ENCODE results near the gene PADI2.

Gene PADI2

DNA sequence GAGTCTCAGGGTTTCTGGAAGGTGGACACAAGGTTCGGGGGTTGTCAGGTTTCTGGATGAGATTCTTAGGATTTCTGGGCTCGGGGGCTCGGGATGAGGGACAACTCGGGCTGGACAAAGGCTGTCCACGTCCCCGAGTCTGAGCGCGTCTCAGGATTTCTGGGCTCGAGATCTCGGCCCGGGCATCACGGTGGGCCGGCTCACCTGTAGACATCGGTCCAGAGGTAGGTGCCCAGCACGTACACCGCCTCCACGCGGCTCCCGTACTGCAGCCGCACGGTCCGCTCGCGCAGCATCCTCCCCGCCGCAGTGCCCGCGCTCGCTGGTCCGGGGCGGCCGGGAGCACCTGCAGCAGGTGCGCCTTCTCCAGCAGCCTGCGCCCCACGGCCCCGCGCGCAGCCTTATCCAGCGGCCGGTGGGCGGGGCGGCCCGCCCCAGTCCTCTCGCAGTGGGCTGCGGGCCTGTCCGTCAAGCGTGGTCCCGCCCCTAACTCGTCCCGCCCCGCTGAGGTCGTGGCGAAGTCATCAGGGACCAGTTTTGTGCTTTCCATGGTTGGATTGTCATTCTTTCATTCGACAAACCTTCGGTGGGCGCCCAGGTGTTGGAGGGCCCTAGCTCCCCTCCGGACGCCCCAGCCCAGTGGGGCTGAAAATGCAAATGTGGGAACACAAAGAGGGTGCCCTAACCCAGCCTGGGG is at the start of gene PADI2:
TSS of gene PADI2 (minus strand) at position 376 of the 697 bp plus-strand sequence. CDS start at position 296, 80 bp downstream.
- DNase-seq, result no peak

DNA sequence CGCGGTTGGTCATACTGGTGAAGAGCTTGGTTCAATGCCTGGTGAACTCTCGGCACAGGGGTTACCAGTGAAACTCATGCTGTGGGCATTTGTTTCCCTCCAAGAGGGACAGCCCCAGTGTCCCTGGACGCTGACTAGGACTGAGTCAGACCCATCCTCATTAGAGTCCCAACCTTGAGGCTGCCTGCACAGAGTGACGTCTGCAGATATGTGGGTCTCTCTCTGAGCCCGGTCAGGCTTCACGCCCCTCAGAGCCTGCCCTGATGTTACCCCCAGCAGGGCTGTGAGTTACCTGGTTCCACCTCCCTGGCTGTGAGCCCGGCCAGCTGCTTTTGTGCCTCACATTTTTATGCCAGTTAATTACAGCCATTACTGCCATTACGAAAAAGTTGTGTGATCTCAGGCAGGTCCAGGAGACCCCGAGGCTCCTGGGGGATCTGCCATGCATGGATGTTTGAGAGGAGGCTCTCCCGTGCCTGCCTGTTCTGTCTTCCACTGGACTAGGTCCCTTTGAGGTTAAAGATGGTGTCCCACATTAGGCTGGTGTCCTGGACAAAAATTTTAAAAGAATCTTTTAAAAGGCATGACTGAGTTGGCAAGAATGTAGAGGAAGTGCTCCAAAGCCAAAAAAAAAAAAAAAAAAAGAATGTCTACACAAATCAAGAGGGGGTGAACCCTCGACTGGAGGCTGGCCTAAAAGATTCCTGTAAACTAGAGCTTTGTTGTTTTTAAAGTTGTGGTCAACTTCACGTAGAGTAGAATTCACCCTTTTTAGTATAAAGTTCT is 49.0 kb upstream of the PADI2 start:
- DNase-seq, result no peak

DNA sequence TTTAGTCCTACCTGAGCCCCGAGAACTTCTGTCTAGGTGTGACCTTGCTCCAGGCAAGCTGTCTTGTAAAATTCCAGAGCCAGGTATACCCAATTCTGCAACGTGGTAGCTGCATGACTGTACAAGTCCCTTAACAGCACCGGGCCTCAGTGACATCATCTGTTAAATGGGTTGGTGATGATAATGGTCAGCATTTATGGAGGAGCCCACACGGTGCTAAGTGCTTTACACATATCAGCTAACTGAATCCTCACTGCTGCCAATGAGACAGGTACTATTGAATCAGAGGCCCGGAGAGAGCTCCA is 48.5 kb upstream of the PADI2 start:
- no peak for DNase-seq

DNA sequence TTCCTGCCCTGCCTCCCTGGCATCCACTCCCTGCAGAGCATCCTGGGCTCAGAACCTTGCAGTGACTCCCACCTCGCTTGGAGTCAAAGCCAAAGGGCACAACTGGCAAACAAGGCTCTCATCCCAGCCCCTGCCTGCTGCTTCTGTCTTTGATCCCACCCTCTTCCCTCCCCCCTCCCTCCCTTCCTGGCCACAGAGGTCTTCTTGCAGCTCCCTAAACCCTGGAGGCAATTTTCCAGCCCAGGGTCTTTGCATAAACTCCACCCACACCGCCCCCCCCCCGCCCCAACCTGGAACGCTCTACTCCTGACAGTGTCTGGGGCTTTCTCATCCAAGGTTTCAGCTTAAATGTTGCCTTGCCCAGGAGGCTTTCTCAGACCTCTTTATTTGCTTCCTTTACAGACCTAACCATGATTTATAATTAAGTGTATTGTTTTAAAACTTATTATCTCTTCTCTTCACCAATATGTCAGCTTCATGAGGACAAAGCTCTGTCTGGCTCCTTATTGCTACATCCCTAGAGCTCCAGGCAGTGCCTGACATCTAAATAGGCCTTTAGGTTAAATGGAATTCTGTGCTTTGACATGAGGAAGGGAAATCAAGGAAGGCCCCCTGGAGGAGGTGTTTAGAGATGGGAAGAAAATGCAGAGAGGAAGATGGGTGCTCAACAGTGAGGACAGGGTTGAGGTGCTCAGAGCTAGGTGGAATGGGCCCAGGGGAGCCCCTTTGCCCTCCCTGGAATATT is 48.0 kb upstream of the PADI2 start:
- no peak for DNase-seq

DNA sequence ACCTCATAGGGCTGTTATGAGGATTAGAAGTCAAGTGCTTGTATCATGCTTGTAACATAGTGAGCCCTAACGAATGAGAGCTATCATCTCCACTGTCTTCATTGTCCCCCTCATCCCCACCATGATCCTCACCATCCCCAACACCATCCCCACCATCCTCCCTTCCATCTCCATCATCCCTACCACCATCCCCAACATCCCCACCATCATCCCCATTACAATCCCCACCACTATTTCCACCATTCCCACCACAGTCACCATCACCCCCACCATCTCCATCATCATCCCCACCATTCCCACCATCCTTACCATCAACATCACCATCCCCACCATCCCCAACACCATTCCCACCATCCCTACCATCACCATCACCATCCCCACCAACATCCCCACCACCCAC is 46.6 kb upstream of the PADI2 start:
- no peak for DNase-seq

DNA sequence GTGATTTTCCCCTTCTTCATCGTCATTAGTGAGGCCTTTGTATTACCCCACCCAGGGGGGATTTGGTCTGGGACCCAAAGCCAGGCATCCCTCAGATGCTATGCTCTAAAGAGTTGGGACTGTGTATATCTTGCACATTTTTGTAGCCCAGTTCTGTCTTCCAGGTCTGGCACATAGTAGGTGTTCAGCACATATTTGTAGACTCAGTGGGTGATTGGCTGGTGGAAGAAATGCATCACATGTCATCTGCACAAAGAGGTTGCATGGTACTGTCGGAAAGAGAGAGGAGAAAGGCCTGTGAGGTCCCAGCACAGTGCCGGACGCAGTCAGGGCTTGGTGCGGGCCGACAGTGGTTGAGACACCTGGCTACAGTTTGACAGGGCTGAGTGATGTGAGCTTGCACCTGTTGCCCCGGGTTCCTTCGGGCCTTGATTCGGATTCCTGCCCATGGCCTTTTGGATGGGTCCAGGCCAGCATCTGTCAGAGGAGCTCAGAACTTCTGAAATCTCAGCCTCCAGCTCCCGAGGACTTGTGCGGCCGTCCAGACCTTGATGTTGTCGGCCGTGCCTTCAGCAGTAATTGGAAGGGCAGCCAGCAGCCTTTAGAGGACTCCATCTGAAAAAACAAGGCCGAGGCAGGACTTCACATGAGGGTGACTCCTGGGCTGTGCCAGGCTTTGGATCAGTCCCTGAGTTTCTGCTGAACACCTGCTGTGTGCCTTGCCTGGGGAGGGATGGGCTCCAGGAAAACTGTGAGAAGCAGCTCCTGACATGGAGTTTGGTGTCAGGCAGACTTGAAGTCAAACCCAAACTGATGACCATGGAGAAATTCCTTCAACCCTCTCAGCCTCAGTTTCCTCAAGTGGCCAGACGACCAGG is 44.8 kb upstream of the PADI2 start:
- no peak for DNase-seq

DNA sequence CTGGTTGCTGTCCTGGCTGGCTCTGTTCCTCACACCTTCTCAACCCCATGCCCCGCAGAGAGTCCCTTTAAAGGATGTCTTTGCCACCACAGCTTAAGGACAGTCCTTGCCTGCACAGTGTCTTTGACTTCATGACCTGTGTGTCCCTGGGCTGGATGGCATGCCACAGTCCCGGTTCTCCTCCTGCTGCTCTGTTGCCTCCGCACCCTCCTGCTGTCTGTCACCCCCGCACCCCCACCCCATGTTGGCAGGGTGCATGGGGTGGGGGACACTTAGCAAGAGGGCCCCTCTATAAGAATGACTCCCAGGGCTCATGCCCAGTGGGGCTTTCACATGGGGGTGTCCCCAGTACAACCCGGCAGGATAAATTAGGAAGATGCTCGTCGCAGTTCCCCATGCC is 44.1 kb upstream of the PADI2 start:
- no peak for DNase-seq

DNA sequence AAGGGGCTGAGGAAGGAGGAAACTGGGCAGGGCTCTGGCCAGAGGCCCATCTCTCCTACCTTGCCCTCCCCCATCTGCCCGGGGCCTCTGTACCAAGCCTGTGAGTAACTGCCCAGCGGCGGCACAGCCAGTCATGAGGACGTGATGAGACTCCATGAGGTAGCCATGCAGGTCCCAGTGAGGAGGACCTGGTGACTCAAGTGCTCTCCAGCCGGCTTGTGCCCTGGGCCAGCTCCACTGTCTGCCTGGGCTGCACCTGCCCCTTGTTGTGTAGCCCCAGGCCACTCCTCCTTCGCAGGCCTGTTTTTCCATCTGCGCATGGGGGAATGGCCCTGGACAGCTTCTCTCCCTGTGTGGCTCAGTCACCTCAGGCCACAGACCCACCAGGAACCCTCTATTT is 43.7 kb upstream of the PADI2 start:
- no peak for DNase-seq

DNA sequence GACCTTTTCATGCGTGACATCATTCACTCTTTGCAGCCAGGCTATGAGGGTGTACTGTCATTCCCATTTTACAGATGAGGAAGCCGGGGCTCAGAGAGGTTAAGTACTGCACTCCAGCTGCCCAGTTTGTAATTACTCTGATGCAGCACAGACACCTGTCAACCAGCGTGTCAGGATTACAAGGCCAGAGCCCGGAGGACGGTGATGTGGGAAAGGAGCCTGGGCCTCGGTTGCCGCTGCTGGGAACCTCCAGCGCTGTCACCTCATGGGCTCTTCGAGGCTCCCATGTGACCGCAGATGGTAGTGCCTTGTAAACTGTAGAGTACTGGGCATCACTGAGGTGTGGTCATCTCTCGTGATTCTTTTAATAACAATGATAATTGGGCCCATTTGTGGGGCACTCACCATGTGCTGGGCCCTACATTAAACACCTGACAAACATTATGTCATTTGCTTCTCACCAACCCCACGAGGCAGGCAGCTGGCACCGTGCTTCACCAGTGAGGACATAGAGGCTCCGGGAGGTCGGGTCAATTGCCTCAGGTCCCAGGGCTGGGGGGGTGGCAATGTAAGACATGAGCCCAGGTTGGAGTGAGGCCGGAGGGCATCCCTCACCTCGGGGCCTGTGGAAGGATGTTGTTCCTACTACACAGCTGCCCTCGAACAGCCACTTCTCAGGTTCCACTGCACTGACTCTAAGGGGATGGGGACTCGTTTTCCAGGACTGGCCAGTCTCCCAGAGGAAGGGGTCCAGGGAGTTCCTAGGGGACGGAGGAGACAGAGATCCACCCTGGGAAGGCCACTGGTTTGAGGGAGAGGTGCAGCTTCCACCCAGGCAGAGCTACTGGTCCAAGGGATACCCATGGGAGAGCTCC is 42.9 kb upstream of the PADI2 start:
- DNase-seq, result no peak

DNA sequence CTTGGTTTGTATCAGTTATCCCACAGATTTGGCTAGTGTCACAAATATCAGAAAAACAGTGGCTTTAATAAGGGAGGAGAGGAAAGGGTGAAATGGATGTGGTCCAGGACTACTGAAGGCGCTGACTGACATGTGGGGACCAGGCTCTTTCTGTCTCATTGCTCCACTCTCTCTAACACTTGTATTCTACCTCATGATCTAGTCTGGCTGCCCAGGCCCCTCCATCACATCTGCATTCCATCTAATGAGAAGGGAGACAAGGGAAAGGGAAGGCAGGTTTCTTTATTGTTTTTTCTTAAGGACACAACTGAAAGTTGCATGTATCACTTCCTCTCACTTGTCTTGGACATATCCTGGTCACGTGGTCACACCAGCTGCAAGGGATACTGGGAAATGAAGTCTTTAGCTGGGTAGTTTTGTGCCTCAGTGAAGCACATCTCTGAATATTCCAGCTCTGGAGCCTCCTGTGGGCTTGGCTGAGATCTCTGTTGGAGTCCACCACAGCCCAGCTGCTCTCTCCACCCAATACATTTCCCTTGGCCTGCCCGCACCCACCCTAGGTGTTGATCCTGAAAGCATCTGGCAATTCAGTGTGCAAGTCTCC is 42.0 kb upstream of the PADI2 start:
- no peak for DNase-seq

DNA sequence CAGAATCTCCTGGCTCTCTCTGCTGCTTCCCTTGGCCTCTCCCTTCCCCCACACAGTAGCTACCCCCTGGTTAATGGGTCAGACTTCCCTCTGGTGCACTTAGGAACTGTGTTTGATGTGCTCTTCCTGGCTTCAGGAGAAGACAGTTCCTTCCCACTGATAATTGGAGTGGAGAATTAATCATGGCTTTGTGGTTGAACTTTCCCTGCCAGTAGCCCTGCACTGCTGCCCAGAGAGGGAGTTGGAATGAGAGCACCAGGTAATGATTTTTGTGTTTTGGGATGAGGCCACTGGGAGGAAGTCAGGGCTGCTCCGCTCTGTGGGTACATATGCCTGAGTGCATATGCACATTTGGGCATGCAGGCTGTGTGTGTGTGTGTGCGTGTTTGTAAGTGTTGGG is 39.7 kb upstream of the PADI2 start:
- DNase-seq, result no peak

DNA sequence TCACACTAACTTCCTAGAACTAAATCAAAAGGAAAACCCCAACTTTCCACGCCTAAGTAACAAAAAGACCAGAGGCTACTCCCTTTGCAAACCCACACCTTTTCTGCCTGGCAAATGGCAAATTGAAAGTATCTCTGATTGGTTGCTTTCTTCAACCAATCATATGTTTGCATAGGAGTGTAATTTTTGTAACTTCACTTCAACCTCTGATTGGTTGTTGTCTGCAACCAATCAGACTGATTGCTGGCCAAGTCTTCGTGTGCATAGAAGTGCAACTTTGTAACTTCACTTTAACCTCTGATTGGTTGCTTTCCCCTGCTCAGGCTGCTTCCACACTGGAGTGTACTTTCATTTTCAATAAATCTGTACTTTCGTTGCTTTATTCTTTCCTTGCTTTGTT is 36.9 kb upstream of the PADI2 start:
- DNase-seq, result no peak

DNA sequence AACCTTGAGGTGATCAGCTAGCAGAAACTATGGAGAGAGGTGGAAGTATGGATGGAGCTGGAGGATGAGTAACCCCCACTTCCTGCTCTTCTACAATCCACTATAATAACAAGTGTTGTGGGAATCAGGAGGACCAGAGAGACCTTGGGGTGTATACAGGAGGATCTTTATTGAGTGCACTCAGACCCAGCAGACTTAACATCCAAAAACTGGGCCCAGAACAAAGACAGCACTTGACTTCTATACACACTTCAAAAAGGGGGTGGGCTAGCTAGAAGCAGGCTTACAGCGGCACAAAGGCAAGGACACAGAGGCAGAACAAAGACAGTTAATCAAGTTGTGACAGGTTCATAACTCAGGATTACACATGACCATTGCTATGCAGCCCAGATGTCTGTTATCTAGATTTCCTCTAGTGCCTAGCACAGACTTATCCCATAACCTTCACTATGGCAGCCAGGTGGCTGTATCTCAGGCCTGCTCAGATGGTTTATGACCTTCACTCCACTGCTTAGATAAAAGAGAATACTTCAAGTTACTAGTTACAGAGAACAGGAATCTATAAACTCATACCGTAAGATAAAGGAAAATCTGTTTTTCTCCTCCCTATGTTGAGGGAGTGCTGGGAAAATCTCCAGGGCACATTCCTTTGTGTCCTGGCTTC is 36.1 kb upstream of the PADI2 start:
- no peak for DNase-seq

DNA sequence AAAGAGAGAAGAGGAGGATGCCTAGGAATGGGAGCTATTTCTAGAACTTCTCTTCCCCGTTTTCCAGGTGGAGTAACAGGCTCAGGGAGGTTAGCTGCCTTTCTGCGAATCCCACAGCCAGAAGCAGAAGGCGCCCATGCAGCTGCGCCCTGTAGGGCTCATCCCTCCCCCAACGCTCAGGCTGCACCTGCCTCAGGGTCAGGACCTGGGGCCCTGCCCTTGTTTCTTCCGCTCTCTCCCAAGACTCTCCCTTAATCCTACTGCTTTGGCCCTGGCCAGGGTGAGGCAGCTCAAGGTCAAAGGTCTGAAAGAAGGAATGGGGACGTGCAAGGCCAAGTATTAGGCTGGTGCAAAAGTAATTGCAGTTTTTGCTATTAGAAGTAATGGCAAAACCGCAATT is 30.5 kb upstream of the PADI2 start:
- DNase-seq, result no peak

DNA sequence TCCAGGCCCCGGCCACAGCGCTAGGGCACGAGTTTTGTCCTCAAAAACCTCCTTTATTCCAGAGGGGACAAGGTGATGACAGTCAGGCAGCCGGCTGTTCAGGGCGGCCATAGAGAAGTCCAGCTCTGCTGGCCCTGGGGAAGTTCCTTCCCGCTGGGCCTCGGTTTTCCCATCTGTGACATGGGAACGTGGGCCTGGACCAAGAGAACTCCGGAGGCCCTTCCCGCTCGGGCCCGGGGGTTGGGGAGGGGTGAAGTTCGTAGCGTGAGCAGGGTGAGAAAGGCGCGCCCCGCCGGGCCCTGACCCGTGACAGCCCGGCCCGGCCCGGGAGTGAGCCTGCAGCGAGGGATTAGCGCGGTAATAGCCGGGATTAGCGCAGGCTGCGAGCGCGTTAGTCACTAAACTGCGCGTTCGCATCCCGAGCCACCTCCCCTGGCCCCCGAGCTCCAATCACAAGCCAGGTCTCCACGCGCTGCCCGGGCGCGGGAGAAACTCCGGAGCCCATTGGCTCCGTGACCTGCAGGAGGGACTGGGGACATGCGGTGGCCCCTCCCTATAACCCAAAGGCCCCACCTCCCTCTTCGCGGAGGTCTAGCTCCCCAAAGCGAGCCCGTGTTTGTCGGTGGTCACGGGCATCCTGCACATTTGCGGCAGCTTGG is 29.8 kb upstream of the PADI2 start:
- no peak for DNase-seq

DNA sequence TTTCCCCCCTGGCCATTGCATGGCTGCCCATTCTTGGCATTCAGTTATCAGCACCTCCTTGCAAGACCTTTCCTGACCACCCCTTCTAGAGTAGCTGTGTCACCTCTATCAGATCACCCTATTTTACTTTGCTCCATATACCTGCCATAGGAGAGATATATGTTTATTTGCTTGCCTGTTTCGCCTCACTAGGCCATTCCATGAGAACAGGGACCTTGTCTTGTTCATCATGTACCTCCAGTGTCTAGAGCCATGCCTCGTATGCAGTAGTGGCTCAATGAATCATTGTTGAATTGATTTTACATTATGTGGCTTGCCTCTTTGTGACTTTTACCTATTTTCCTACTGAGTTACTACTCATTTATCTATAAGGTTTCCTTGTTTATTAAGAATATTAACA is 26.4 kb upstream of the PADI2 start:
- DNase-seq, result no peak

DNA sequence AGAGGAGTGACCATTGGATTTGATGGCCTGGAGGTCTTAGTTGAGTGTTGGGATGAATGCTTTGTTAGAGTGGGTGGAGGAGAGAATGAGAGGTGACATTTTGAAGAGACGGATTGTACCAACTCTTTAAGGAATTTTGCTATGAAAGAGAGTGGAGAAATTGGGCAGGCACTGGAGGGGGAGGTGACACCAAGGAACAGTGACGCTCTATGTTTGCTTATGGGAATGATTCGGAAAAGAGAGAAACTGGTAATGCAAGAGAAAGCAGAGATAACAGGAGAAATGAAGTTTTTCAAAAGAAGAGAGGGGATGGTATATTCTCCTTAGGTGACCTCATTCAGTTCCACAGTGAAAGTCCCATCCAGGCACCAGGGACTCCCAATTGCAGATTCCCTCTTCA is 24.5 kb upstream of the PADI2 start:
- no peak for DNase-seq

DNA sequence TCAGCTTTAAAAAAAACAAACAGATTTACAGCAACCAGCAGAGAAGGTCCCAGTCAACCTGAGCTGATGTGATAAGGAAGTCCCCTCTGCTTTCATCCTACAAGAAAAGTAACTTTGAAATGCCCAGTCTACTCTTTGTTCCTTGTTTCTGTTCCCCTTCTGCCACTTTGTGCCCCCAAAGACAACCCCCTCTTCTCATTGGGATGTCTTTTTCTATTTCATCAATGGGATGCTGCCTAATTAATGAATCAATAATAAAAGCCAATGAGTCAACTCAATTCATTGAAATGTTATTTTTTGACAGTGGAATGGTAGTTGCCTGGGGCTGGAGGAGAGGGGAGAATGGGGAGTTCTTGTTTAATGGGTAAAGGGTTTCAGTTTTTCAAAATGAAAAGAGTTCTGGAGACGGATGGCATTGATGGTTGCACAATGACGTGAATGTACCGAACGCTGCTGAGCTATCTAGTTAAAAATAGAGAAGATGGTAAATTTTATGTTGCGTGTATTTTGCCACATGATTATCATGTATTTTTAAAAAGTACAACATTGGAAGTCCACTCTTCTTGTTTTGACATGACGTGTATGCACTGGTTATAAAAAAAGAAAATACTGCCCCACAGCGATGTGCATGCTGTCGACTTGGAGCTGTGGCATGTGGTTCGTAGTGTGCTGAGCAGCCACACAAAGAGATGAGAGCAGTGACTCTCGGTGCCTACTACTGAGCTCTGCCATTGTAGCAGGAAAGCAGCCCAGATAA is 22.4 kb upstream of the PADI2 start:
- no peak for DNase-seq

DNA sequence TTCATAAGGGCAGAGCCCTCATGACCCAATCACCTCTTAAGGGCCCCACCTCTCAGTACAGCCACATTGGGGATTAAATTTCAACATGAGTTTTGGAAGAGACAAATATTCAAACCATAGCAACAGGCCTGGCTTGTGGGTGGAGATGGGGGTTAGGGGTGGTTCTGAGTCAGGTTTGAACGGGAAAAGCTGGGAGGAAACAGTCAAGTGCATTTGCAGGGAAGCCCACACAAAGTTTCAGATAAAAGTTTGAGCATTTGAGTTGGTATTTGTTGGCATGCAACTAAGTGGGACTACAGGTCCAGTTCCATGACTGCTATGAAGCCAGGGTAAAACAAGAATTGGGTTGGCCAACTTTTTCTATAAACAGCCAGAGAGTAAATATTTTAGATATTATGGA is 21.0 kb upstream of the PADI2 start:
- no peak for DNase-seq

DNA sequence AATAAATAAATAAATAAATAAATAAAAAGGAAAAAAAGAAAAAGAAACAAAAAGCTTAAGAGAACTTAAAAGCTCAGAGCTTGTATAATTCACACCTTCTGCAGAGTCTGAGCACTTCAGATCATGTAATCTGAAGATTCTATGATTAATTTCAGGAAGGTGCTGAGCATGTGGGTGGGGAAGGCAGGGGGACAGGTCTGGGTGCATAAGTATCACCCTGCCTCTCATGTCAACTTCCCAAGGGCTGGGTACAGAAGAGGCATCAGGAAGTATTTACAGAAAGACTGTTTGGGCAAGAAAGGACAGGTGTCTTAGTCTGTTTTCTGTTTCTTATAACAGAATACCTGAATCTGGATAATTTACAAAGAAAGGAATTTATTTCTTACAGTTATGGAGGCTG is 20.4 kb upstream of the PADI2 start:
- no peak for DNase-seq
